NCI-H2029 (cell line): Measurements from ENCODE around the gene MED23.
"Not testable (repeated sequence)": the region's sequence is repeated elsewhere in the genome, so short reads cannot be mapped to it uniquely, and the experiment has no call there.

Experiments
- DNase-seq: peaks from one replicate; lab custom pipeline; 2025; lab: John Stamatoyannopoulos, UW

MED23 gene

GRCh38 chr6:131572686-131573415 lies 55.2 kb downstream of the MED23 start, which contains the start of gene ARG1:
Gene ARG1, plus strand, starts transcription at chr6:131573226. Its CDS starts 57 bp downstream, at chr6:131573283.
- DNase-seq, result no peak

- no peak for DNase-seq
Measured at GRCh38 chr6:131568726-131569125, 59.3 kb downstream of the MED23 start.

- no peak for DNase-seq
Measured at GRCh38 chr6:131565056-131565455, 63.0 kb downstream of the MED23 start.

GRCh38 chr6:131561925-131562707 lies 65.9 kb downstream of the MED23 start:
- DNase-seq, result no peak

- DNase-seq, result no peak
Measured at GRCh38 chr6:131558922-131559321, 69.1 kb downstream of the MED23 start.

GRCh38 chr6:131555992-131556391 lies 72.0 kb downstream of the MED23 start:
- no peak for DNase-seq

GRCh38 chr6:131552572-131552971 lies 75.5 kb downstream of the MED23 start:
- DNase-seq, result no peak

- DNase-seq, result no peak
Measured at GRCh38 chr6:131551902-131552301, 76.1 kb downstream of the MED23 start.

GRCh38 chr6:131549811-131550210 lies 78.2 kb downstream of the MED23 start:
- DNase-seq, result no peak

- DNase-seq, result no peak
Measured at GRCh38 chr6:131548441-131548840, 79.6 kb downstream of the MED23 start.

GRCh38 chr6:131547488-131547887 lies 80.6 kb downstream of the MED23 start:
- DNase-seq, result no peak

- no peak for DNase-seq
Measured at GRCh38 chr6:131545317-131545716, 82.7 kb downstream of the MED23 start.

- not testable (repeated sequence) for DNase-seq
Measured at GRCh38 chr6:131538615-131539014, 89.4 kb downstream of the MED23 start.

GRCh38 chr6:131532580-131533039 lies 95.4 kb downstream of the MED23 start:
- DNase-seq, result no peak

- DNase-seq, result not testable (repeated sequence)
Measured at GRCh38 chr6:131531681-131532080, 96.4 kb downstream of the MED23 start.

GRCh38 chr6:131530936-131531335 lies 97.1 kb downstream of the MED23 start:
- not testable (repeated sequence) for DNase-seq

- no peak for DNase-seq
Measured at GRCh38 chr6:131524695-131525336, 103.2 kb downstream of the MED23 start.

- DNase-seq, result no peak
Measured at GRCh38 chr6:131523988-131524673, 103.9 kb downstream of the MED23 start.
